HG03565 (cell line): ENCODE data around the gene RAB24.
"Not testable (repeated sequence)": the region's sequence is repeated elsewhere in the genome, so short reads cannot be mapped to it uniquely, and the experiment has no call there.

Experiments
- ATAC-seq: cut with Tn5 transposase; IDR thresholded peaks from one replicate; pipeline ENCODE4 v1.9.1; 2021; ENCODE audit warnings: mild to moderate bottlenecking, moderate library complexity; ENCODE audit not compliant: unreplicated experiment

RAB24 gene

GRCh38 chr5:177296581-177296980 lies 6.9 kb downstream of the RAB24 start:
- no peak for ATAC-seq

GRCh38 chr5:177295924-177296323 lies 7.6 kb downstream of the RAB24 start:
- no peak for ATAC-seq

- no peak for ATAC-seq
Observed at GRCh38 chr5:177294632-177295031, 8.9 kb downstream of the RAB24 start.

- no peak for ATAC-seq
Observed at GRCh38 chr5:177293819-177294581, 9.5 kb downstream of the RAB24 start.

GRCh38 chr5:177291735-177292134 lies 11.8 kb downstream of the RAB24 start:
- ATAC-seq: no peak

GRCh38 chr5:177290816-177291596 lies 12.5 kb downstream of the RAB24 start:
- no peak for ATAC-seq

GRCh38 chr5:177288191-177288590 lies 15.3 kb downstream of the RAB24 start:
- ATAC-seq: no peak

- ATAC-seq: no peak
Observed at GRCh38 chr5:177276886-177277285, 26.6 kb downstream of the RAB24 start.

GRCh38 chr5:177275883-177276282 lies 27.6 kb downstream of the RAB24 start:
- ATAC-seq: no peak

GRCh38 chr5:177271113-177271512 lies 32.4 kb downstream of the RAB24 start:
- no peak for ATAC-seq

GRCh38 chr5:177270653-177271052 lies 32.9 kb downstream of the RAB24 start:
- no peak for ATAC-seq

- ATAC-seq: no peak
Observed at GRCh38 chr5:177269976-177270375, 33.5 kb downstream of the RAB24 start.

GRCh38 chr5:177269232-177269895 lies 34.2 kb downstream of the RAB24 start:
- ATAC-seq: no peak

GRCh38 chr5:177265395-177265794 lies 38.1 kb downstream of the RAB24 start:
- ATAC-seq: no peak

- no peak for ATAC-seq
Observed at GRCh38 chr5:177264178-177264577, 39.3 kb downstream of the RAB24 start.

- ATAC-seq: no peak
Observed at GRCh38 chr5:177261510-177261909, 42.0 kb downstream of the RAB24 start.

- no peak for ATAC-seq
Observed at GRCh38 chr5:177260961-177261360, 42.6 kb downstream of the RAB24 start.

- ATAC-seq: not testable (repeated sequence)
Observed at GRCh38 chr5:177258711-177259110, 44.8 kb downstream of the RAB24 start.

GRCh38 chr5:177256296-177256695 lies 47.2 kb downstream of the RAB24 start:
- ATAC-seq: no peak

GRCh38 chr5:177253252-177253651 lies 50.3 kb downstream of the RAB24 start:
- ATAC-seq: no peak
